T follicular helper cell (primary cell): ENCODE results near the gene FAM43A.

Experiments
- DNase-seq: peaks from one replicate; pipeline ENCODE4 v3.0.0-alpha.2; 2020; ENCODE audit warnings: low read depth
- total RNA-seq, 2 experiments: gene quantifications; one replicate each; lab custom pipeline; 2026; lab: John Stamatoyannopoulos, UW

The FAM43A gene
- 14.3 to 96.9 reads per million in 2 experiments for total RNA-seq

DNA sequence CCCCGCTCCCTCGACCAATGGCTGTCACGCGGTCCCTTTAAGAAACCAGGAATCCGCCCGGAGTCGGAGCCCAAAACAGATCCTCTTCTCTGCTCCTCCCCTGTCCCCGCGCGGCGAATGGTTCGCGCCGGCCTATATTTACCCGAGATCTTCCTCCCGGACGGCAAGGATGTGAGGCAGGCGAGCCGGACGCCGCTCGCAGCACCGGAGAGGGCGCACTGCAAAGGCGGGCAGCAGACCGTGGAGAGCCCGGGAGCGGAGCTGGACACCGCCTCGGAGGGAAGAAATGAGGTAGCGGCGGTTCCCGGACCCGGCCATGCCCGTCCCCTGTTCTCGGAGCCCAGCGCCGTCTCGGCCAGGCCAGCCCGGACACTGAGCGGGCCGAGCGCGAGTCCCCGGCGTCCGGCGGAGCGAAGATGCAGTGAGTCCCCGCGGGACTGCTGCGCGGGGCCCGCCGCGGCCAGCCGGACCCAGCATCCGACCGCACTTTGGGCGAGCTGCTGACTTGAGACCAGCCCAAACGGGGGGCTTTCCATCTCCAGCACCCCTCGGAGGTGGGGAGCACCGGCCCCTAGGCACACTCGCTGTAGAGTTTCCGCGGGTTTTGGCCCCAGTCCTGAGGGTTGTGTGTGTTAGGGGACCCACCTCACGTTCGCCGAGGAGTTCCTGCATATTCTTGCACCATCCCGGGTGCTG, at the start of gene FAM43A:
FAM43A (plus strand) TSS at position 166 of the 696 bp plus-strand sequence. CDS start 944 bp downstream, outside the sequence.
- DNase-seq: peak; percentile 37

- no peak for DNase-seq
These were observed 48.6 kb upstream of the FAM43A start for GRCh38 chr3:194637066-194637465.

GRCh38 chr3:194637541-194638400, 47.9 kb upstream of the FAM43A start:
- no peak for DNase-seq

DNA sequence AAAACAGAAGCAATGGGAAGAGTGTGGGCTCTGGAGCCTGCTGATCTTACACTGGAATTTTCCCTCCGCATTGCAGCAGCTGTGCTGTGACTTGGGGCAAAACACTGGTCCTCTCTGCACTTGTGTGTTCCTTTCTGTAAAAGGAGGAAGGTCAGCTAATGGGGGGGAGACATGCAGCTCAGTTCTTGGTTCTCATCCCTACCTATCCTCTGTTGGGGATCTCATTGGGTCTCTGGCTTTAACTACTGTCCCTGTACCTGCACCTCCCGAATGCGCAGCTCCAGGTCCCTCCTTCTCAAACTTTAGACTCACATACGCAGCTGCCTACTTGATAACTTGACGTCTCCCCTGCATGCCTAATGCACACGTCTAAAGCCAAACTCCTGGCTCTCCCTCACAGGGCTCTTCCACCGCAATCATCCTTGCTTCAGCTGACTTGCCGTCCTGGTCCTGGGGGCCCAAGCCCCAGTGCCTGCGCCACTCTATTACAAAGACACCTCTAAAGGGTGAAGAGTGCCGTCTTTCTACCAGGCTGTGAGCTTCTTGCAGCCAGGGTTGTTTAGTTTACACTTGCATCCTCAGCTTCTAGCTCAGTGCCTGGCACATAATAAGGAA, 46.6 kb upstream of the FAM43A start:
- DNase-seq: no peak

DNA sequence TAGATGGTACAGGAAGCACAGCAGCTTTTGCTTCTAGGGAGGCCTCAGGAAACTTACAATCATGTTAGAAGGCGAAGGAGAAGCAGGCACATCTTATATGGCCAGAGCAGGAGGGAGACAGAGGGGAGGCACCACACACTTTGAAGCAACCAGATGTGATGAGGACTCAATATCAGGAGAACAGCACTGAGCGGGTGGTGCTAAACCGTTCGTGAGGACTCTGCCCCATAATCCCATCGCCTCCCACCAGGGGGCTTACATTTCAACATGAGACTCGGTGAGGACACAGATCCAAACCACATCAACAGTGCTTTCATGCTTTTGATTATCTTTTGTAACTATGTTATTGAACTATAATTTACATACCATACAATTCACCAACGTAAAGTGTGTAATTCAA, 44.9 kb upstream of the FAM43A start:
- peak; percentile 29 for DNase-seq

GRCh38 chr3:194642769-194643168, 42.9 kb upstream of the FAM43A start:
- no peak for DNase-seq

DNA sequence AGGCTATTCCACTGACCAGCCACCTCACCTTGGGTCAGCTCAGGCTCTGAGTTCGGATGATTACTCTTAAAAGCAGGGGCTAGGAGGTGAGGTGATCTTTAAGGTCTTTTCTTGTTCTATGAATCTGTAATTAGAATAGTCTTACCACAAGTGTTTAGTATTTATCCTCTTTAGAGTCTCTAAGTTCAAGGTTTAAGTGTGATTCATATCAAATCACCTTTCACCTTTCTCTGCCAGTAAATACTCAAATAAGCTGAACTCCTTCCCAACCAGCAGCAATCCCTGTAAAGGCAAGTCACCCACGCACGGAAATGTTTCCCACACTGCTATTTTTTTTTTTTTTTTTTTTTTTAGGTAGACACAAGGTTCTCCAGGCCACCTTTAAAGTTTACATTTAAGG, 37.9 kb upstream of the FAM43A start:
- no peak for DNase-seq

DNA sequence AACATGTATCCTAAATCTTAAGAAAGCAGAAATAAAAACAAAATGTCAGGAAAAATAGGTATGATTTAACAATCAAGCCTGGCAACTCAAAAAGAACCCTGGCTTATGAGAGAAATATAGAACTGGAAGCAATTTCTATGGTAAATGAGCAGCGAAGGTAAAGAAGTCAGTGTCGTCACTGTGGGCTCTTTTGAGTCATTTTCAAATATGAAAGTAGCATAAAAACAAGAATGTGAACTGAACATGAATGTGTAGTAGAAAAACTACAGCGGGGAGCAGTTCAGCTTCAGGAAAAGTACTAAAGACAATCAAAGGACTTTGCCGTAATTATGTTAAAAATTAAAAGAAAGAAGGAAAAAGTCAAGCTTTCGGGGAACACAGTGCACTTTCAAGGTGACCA, 31.2 kb upstream of the FAM43A start:
- no peak for DNase-seq

GRCh38 chr3:194657439-194657838, 28.2 kb upstream of the FAM43A start:
- no peak for DNase-seq

DNA sequence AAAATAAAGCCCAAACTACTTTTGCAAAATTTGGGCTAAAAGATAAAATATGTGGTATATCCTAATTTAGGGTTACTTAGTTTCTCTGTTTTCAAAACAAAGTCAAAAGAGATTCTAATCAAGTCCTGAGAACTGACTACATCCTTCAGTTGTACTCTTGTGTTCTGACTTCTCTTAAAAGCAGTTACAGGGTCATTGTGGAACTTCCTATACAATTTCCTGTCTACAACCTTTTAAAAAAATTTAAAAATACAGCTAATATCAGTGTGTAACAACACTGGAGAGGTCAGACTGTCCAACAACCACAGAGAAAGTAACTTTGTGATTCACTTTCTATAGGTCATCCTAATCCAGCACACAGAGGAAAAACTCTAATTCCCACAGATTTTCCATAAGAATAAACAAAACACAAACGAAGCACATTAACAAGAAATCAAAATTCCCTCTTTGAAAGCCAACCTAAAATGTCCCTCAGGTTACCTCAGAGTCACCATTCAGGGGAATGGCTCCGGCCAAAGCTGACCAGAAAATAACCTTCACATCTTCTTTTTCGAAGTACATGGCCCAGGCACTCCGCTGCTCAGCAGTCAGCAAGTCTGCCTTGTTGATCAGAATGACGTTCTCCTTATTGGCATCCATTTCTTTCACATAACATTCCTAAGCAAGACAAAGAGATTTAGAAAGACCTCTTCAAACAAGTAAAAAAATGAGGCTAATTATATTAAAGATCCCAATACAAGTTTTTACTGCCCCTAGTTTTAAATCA, 27.0 kb upstream of the FAM43A start:
- DNase-seq: no peak

- no peak for DNase-seq
These were observed 25.9 kb upstream of the FAM43A start for GRCh38 chr3:194659778-194660177.

- no peak for DNase-seq
These were observed 24.3 kb upstream of the FAM43A start for GRCh38 chr3:194661374-194661773.

GRCh38 chr3:194661946-194662345, 23.7 kb upstream of the FAM43A start:
- no peak for DNase-seq

- no peak for DNase-seq
These were observed 20.8 kb upstream of the FAM43A start for GRCh38 chr3:194664857-194665256.

DNA sequence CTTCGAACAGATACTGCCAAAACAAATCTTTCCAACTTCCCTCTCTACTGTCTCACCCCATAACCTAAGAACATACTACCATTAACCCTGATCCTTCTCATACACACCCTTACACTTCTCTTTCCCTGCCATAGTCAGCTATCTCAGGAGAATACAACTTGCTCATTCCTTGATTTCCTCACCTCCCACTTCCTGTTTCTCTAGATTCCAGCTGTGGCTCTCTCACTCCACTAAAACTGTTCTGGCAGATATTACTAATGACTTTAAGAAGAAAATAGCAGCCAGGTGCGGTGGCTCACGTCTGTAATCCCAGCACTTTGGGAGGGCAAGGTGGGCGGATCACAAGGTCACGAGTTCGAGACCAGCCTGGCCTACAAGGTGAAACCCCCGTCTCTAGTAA, 18.3 kb upstream of the FAM43A start:
- no peak for DNase-seq

- peak; percentile 7 for DNase-seq
These were observed 14.2 kb upstream of the FAM43A start for GRCh38 chr3:194671511-194671899.

- DNase-seq: peak; percentile 82
These were observed 13.5 kb upstream of the FAM43A start, which contains the start of gene LSG1 for GRCh38 chr3:194671900-194672808. TSS of gene LSG1 (minus strand) at chr3:194672191. CDS start at chr3:194672162, 29 bp downstream.

- no peak for DNase-seq
These were observed 12.8 kb upstream of the FAM43A start for GRCh38 chr3:194672876-194673275.

DNA sequence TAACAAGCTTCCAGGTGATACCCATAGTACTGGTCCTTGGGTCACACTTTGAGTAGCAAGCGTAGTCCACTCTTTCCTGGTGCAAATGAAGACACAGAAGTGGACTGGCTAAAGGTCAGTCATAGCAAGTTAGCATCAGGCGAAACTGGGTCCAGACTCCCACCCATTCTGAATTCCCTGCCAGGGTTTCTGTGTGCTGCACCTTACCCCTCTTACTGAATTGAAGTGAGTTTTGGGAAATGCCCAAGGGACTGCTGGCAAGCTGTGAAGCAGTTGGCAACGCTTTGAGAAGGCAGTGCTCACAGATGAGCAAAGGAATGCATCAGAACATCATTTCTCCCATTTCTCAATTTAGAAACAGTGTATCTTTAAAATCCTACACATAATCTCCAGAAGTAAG, 11.9 kb upstream of the FAM43A start:
- DNase-seq: no peak

DNA sequence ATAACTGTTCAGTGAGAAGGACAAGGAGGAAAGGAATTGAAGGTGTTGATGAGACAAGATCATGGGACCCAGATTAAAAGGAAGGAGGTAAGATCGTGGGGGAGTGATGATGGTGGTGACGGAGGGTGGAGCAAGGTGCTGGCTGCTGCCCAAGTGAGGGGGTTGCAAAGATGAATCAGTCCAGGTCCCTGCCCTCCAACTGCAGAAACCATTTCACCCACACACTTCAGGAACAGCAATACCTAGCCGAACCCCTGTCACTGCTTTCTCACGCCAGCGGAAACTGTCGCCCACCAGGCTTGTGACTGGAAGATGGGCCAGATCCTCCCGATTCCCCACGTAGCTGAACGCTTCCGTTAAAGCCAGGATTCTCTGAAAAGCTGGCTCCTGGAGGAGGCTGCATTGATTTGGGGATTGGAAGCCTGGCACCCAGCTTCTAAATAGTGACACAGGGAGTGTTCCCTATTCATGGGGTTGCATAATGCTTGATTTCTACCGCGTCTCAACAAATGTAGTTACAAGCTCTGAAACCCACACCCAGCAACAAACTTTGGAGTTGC, 10.5 kb upstream of the FAM43A start:
- DNase-seq: no peak
